ENCODE results near the gene FUCA2.

The FUCA2 gene

DNA sequence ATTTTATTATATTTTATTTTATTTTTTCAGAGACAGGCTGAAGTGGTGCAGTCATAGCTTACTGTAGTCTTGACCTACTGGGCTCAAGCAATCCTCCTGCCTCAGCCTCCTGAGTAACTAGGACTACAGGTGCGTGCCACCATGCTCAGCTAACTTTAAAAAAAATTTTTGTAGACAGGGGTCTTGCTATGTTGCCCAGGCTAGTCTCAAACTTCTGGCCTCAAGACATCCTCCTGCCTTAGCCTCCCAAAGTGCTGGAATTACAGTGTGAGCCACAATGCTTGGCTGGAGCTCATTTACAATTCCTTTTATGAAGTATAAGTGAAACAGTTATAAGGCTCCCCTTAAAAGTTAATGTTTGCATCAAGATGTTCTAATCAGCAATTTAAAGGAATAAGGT is 14.5 kb downstream of the FUCA2 start:
- no peak for ATAC-seq
- TF ChIP-seq ESRRG (CRISPR knock-in tag; IDR thresholded peaks at IDR 0.05) (no peak), ARNTL (CRISPR knock-in tag; IDR thresholded peaks at IDR 0.05; ENCODE audit: borderline replicate concordance, low read depth) (no peak), SNAI2 (CRISPR knock-in tag; IDR thresholded peaks at IDR 0.05) (no peak)
- TF ChIP-seq, protein P1, sequence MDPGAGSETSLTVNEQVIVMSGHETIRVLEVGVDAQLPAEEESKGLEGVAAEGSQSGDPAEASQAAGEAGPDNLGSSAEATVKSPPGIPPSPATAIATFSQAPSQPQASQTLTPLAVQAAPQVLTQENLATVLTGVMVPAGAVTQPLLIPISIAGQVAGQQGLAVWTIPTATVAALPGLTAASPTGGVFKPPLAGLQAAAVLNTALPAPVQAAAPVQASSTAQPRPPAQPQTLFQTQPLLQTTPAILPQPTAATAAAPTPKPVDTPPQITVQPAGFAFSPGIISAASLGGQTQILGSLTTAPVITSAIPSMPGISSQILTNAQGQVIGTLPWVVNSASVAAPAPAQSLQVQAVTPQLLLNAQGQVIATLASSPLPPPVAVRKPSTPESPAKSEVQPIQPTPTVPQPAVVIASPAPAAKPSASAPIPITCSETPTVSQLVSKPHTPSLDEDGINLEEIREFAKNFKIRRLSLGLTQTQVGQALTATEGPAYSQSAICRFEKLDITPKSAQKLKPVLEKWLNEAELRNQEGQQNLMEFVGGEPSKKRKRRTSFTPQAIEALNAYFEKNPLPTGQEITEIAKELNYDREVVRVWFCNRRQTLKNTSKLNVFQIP (CRISPR knock-in tag; IDR thresholded peaks at IDR 0.05; ENCODE audit: borderline replicate concordance, low read depth) = no peak
- TF ChIP-seq, protein P2, sequence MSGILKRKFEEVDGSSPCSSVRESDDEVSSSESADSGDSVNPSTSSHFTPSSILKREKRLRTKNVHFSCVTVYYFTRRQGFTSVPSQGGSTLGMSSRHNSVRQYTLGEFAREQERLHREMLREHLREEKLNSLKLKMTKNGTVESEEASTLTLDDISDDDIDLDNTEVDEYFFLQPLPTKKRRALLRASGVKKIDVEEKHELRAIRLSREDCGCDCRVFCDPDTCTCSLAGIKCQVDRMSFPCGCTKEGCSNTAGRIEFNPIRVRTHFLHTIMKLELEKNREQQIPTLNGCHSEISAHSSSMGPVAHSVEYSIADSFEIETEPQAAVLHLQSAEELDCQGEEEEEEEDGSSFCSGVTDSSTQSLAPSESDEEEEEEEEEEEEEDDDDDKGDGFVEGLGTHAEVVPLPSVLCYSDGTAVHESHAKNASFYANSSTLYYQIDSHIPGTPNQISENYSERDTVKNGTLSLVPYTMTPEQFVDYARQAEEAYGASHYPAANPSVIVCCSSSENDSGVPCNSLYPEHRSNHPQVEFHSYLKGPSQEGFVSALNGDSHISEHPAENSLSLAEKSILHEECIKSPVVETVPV (CRISPR knock-in tag; IDR thresholded peaks at IDR 0.05) = no peak
- TF ChIP-seq, protein P3, sequence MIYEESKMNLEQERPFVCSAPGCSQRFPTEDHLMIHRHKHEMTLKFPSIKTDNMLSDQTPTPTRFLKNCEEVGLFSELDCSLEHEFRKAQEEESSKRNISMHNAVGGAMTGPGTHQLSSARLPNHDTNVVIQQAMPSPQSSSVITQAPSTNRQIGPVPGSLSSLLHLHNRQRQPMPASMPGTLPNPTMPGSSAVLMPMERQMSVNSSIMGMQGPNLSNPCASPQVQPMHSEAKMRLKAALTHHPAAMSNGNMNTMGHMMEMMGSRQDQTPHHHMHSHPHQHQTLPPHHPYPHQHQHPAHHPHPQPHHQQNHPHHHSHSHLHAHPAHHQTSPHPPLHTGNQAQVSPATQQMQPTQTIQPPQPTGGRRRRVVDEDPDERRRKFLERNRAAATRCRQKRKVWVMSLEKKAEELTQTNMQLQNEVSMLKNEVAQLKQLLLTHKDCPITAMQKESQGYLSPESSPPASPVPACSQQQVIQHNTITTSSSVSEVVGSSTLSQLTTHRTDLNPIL (CRISPR knock-in tag; IDR thresholded peaks at IDR 0.05; ENCODE audit: low read depth) = no peak

DNA sequence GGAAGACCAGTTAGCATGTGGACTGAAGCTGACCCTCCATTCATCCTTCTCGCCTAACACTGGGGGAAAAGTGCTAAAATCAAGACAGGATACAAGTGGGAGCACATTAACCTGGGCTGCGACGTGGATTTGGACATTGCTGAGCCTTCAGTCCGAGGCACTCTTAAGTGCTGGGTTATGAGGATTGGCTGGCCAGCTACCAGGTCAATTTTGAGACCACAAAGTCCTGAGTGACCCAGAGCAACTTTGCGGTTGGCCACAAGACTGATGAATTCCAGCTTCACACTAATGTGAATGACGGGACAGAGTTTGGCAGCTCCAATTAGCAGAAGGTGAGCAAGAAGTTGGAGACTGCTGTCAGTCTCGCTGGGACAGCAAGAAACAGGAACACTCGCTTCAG is 20.7 kb downstream of the FUCA2 start:
- TF ChIP-seq ZNF565 (CRISPR knock-in tag; conservative IDR thresholded peaks at IDR 0.05; ENCODE audit: low read depth) (no peak), TCF4 (CRISPR knock-in tag; IDR thresholded peaks at IDR 0.05; ENCODE audit: borderline replicate concordance) (no peak)
- ATAC-seq = no peak

DNA sequence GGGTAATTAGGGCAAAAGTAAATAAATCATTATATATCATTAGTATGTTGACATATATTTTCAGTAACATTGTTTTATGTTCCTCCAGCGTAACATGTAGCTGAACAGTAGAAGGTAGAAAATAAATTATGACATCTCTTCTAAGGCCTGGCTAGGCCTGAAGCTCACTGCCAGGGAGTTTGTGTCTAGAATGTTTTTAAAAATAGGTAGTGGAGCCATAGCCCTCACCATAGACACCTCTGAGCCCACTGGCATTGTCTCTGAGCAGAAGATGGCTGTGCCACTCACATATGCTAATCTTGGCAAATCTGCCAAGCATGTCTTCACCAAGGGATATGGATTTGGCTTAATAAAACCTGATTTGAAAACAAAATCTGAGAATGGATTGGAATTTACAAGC is 21.3 kb downstream of the FUCA2 start:
- no peak for TF ChIP-seq CSDC2 (CRISPR knock-in tag; IDR thresholded peaks at IDR 0.05)
- TF ChIP-seq OSR1 (CRISPR knock-in tag; IDR thresholded peaks at IDR 0.05) = no peak
- no peak for TF ChIP-seq ZNF565 (CRISPR knock-in tag; conservative IDR thresholded peaks at IDR 0.05; ENCODE audit: low read depth)
- TF ChIP-seq ZC3H10 (CRISPR knock-in tag; IDR thresholded peaks at IDR 0.05) = no peak
- TF ChIP-seq RARB (CRISPR knock-in tag; IDR thresholded peaks at IDR 0.05) = no peak
- no peak for TF ChIP-seq PPARA (CRISPR knock-in tag; IDR thresholded peaks at IDR 0.05; ENCODE audit: borderline replicate concordance)
- TF ChIP-seq, protein P4, sequence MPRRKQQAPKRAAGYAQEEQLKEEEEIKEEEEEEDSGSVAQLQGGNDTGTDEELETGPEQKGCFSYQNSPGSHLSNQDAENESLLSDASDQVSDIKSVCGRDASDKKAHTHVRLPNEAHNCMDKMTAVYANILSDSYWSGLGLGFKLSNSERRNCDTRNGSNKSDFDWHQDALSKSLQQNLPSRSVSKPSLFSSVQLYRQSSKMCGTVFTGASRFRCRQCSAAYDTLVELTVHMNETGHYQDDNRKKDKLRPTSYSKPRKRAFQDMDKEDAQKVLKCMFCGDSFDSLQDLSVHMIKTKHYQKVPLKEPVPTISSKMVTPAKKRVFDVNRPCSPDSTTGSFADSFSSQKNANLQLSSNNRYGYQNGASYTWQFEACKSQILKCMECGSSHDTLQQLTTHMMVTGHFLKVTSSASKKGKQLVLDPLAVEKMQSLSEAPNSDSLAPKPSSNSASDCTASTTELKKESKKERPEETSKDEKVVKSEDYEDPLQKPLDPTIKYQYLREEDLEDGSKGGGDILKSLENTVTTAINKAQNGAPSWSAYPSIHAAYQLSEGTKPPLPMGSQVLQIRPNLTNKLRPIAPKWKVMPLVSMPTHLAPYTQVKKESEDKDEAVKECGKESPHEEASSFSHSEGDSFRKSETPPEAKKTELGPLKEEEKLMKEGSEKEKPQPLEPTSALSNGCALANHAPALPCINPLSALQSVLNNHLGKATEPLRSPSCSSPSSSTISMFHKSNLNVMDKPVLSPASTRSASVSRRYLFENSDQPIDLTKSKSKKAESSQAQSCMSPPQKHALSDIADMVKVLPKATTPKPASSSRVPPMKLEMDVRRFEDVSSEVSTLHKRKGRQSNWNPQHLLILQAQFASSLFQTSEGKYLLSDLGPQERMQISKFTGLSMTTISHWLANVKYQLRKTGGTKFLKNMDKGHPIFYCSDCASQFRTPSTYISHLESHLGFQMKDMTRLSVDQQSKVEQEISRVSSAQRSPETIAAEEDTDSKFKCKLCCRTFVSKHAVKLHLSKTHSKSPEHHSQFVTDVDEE (CRISPR knock-in tag; IDR thresholded peaks at IDR 0.05) = no peak
- no peak for TF ChIP-seq TOX (CRISPR knock-in tag; IDR thresholded peaks at IDR 0.05; ENCODE audit: borderline replicate concordance)
- no peak for TF ChIP-seq BACH2 (CRISPR knock-in tag; IDR thresholded peaks at IDR 0.05; ENCODE audit: borderline replicate concordance)
- ATAC-seq = no peak

DNA sequence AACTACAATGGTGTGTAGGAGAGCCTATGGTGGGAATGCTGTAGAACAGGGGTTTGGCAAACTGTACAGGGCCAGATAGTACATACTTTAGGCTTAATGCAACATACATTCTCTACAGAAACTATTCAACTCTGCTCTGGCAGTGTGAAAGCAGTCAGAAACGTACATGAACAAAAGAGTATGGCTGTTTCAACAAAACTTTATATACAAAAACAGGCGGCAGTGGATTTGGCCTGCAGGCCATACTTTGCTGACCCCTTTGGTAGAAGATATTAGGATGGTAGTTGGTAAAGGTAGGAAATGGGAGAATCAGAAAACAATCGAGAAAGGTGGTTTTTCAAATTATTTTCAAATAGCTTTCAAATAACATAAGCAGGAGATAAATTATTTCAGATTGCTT is 24.8 kb downstream of the FUCA2 start:
- no peak for ATAC-seq
- TF ChIP-seq, protein P5, sequence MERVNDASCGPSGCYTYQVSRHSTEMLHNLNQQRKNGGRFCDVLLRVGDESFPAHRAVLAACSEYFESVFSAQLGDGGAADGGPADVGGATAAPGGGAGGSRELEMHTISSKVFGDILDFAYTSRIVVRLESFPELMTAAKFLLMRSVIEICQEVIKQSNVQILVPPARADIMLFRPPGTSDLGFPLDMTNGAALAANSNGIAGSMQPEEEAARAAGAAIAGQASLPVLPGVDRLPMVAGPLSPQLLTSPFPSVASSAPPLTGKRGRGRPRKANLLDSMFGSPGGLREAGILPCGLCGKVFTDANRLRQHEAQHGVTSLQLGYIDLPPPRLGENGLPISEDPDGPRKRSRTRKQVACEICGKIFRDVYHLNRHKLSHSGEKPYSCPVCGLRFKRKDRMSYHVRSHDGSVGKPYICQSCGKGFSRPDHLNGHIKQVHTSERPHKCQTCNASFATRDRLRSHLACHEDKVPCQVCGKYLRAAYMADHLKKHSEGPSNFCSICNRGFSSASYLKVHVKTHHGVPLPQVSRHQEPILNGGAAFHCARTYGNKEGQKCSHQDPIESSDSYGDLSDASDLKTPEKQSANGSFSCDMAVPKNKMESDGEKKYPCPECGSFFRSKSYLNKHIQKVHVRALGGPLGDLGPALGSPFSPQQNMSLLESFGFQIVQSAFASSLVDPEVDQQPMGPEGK (CRISPR knock-in tag; IDR thresholded peaks at IDR 0.05; ENCODE audit: borderline replicate concordance) = no peak
- TF ChIP-seq BACH2 (CRISPR knock-in tag; IDR thresholded peaks at IDR 0.05; ENCODE audit: borderline replicate concordance) (no peak), PPARA (CRISPR knock-in tag; IDR thresholded peaks at IDR 0.05; ENCODE audit: borderline replicate concordance) (no peak), ARNTL (CRISPR knock-in tag; IDR thresholded peaks at IDR 0.05; ENCODE audit: borderline replicate concordance, low read depth) (no peak), GLIS3 (CRISPR knock-in tag; IDR thresholded peaks at IDR 0.05) (no peak), ZNF565 (CRISPR knock-in tag; conservative IDR thresholded peaks at IDR 0.05; ENCODE audit: low read depth) (no peak), ZNF70 (CRISPR knock-in tag; IDR thresholded peaks at IDR 0.05) (no peak), OSR1 (CRISPR knock-in tag; IDR thresholded peaks at IDR 0.05) (no peak), ZFP3 (CRISPR knock-in tag; IDR thresholded peaks at IDR 0.05) (no peak), TOX (CRISPR knock-in tag; IDR thresholded peaks at IDR 0.05; ENCODE audit: borderline replicate concordance) (no peak), TCF4 (CRISPR knock-in tag; IDR thresholded peaks at IDR 0.05; ENCODE audit: borderline replicate concordance) (no peak)
- TF ChIP-seq, protein P4 (CRISPR knock-in tag; IDR thresholded peaks at IDR 0.05) = no peak
- TF ChIP-seq, protein P3 (CRISPR knock-in tag; IDR thresholded peaks at IDR 0.05; ENCODE audit: low read depth) = no peak
- TF ChIP-seq, protein P2 (CRISPR knock-in tag; IDR thresholded peaks at IDR 0.05) = no peak

Measured in SK-N-SH treated with all-trans-retinoic acid at 6 μM for 48 hours (cell line).